UCSD-AML1 (cell line): Measurements from ENCODE around the gene GATD1.

Experiments used
- DNase-seq: peaks from one replicate; lab custom pipeline; 2025; ENCODE audit not compliant: unreplicated experiment; lab: John Stamatoyannopoulos, UW

The GATD1 gene

DNA sequence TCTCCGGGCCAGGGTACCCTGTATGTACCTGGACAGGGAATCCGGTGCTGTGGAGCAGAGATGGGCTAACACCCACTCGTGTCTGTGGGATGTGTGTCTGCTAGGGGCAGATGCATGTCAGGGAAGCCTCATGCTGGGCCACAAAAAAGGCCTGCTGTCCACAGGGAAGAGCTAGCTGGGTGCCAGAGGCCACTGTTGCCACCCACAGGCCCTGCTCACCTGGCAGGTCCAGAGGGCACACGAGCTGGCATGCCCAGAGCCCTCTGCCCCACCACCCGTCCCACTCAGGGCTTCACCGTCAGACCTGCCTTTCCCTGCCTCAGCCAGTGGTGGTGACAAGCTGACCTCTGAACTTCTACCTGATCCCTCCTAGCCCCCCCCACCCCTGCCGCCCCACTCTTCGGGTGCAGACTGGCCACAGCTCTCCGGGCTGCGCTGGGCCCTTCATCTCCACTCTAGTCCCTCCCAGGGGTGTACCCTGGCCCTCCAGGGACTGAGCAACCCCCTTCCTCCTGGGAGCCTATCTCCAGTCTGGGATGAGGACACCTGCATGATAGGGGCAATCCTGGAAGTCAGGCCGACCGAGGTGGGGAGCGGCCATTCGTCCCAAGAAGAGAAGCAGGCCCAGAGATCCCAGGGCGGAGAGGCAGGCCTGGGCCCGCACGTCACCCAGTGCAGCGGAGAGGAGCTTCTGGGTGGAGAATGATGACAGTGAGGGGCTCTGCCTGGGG, 19.4 kb upstream of the GATD1 start:
- no peak for DNase-seq

GRCh38 chr11:795634-796564, 18.6 kb upstream of the GATD1 start:
- DNase-seq: peak; percentile 79

DNA sequence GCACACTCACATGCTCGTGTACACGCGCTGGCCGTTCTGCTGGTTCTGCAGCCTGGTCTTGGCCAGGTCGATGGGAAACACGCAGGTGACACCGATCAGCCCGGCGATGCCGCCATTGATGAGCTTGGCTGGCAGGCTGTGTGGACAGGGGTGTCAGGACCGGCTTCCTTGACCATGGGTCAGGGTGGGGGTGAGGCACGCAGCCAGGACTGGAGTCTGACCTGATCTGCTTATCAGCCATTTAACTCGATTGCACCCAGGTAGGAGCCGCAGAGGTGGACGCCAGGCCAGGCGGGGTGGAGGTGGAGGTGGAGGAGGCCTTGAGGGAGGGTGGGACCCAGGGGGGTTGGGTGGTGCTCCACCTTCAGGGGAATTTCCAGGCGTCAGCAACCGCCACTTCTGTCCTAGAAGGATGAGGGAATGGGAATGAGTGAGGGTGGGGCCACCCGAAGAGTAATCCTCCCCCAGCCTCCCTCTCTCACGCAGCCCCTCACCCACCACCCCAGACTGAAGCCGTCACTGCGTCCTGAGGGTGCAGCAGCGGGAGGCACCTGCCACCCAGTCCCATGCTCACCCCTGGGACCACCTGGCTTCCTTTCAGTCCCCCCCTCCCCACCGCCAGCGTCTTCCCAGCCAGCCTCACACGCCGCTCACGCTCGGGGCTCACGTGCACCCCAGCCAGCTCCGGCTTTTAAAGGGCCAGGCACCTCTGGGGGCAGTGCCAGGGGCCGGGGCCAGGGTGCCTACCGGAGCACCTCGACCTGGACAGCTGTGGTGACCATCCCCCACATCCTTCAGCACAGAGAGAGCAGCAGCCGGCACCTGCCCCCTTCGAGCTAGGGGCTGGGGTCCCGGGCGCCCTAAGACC, 17.7 kb upstream of the GATD1 start:
- no peak for DNase-seq

- no peak for DNase-seq
These were observed 16.9 kb upstream of the GATD1 start for GRCh38 chr11:794013-794765.

DNA sequence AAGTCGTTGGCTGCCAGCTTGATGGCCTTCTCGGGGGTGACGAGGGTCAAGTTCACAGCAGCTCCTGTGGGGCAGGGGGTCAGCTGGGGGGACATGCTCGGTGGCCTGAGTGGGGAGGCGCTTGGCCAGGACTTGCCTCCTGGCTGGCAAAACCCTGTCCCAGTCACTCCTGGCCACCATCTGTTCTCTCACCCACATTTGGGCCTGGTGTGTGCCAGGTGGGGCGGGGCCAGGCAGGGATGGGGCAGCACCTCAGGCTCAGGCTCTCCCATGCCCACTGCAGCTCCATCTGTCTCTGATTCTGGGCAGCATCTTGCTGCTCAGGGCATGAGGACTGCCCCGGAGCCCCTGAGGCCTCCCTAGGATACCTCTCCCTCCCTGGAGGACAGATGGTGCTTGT, 16.3 kb upstream of the GATD1 start:
- DNase-seq: no peak

- no peak for DNase-seq
These were observed 15.6 kb upstream of the GATD1 start for GRCh38 chr11:792873-793272.

GRCh38 chr11:792535-792821, 15.2 kb upstream of the GATD1 start:
- DNase-seq: no peak

DNA sequence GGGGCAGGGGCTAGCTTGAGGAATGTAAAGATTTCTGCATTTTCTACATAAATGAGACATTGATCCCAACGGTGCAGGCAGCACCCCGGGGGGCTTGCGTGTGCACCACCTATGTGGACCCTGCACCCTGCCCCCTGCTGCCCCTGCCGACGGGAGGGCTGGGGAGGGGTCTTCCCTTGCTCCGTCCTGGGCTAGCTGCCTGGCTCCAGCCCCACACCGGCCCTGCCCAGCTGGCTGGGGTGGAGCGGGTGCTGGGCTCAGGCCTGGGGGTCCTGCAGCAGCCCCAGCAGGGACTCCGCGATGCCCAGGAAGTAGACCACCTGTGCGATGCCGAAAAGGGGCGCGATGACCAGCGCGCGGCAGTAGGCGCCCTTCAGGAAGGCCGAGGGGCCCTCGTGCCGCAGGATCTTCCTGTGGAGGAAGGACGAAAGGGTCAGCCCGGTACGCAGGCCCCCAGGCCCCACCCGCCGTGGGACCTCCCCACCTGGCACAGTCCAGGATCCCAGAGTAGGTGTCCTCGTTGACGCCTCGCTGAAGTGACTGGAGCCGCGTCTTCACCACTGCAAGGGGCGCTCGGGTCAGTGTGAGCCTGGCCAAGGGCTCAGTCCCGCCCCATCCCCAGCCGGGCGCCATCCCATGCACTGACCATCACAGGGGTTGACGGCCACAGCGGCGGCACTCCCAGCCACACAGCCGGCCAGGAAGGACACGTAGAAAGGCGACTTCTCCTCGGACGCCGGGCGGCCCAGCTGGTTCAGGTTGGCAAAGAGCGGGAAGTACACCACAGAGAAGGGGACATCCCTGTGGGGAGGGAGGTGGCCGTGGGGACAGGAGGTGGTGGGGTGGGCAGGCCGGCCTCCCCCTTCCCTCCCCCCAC, 14.6 kb upstream of the GATD1 start:
- no peak for DNase-seq

DNA sequence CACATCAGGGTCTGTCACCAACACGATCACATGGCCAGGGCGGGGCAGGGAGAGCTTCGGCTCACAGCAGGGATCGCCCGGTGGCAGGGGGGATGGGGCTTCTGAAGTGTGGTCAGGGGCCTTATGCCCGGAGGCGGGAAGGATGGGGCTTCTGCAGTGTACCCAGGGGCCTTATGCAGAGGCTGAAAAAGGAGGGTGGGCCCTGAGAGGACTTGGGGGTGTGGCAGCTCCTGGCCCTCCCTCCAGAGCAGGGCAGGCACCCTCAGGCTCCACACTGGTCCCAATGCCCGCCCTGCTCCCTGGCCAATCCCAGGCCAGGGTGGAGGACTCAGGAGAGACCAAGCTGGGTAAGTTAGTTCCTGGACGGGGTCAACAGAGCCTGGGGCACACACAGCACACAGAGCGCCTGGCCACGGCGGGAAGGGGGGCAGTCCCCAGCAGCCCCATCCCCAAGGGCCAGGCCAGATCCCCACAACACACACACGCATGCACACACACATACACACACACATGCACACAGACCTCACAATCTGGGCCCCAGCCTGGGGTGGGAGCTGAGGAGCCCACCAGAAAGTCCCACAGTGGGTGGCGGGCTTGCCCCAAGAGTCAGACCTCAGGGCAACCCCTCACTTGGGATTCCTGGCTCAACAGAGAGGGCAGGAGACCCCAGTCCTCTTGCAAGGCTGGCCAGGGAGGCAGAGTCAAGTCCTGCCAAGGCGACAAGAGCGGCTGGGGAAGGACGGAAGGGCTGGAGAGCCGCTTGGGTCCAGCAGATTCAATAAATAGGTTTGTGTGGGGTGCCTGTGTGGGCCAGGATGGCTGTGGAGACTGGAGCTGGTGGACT, 13.7 kb upstream of the GATD1 start:
- no peak for DNase-seq

DNA sequence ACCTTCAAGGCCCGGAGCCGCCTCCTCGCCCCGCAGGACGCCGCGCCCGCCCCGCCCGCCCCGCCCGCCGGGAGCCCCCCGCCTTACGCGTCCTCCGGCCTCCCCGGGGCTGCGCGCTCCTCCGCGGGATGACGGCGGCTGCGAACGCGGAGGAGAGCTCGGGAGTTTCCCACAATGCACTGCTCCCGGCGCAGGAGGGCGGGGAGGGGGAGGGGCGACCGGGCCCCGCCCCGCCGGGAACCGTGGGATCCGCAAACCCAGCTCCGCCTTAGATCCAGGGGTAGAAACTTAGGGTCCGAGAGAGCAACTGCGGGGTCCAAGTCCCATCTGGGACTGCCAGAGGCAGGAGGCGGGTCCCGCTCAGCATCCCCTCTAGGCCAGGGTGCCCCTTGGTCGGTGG, 12.7 kb upstream of the GATD1 start, which contains the start of gene CEND1:
CEND1 (minus strand) TSS at position 148 of the 400 bp plus-strand sequence. CDS start 1,514 bp downstream, outside the sequence.
- no peak for DNase-seq

GRCh38 chr11:788953-789940, 12.0 kb upstream of the GATD1 start:
- DNase-seq: no peak

DNA sequence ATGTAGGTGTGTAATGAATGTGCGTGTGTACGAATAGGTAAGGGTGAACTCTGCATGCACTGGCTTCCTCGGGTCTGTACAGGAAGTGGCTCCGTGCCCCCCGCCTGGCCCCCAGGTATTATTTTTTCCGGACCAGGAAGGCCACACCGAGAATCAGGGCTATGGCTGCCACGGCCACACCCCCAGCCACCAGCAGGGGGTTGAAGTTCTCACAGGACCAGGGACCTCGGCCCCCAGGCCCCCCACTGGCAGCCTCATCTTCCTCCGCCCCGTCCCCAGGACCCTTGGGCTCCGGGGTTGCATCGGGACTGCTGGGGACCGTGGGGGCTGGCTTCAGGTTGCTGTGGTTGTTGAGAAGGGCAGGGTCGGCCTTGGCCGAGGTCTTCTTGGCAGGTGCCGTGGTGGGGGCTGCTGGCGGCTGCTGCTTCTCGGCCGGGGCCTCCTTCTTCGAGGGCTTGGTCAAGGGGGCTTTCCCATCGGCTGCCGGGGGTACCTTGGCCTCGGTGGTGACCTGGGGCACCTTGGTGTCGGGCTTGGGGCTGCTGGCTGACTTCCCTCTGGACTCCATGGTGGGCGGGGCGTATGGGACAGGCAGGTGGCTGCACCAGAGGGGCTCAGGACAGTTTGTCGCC, 10.8 kb upstream of the GATD1 start:
- no peak for DNase-seq

DNA sequence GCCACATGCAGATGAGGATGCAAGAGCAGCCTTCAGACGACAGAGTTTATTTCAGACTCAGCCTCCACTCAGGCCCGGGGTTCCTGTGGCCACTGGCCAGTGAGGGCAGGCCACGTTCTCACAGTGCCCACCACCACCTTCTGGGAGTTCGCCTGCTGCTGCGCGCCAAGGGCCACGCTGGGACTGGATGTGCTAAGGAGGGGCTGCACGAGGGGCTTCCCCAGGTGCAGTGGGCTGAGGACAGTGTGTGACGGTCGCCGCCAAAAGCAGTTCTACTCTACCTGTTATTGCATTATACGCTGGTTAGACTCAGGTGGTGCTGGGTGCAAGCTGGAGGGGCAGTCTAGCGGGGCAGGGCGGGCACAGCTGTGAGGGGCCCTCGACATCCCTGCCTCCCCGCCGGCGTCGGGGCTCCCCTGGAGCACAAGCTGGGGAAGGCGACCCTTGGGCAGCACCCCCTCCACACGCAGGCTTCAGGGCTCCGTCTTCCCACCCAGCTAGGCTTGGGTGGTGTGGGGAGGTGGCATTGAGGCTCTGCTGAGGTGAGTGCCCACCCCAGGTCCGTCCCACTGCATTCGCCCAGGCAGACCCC, 9.9 kb upstream of the GATD1 start:
- DNase-seq: no peak

GRCh38 chr11:786235-787083, 9.2 kb upstream of the GATD1 start:
- DNase-seq: no peak

DNA sequence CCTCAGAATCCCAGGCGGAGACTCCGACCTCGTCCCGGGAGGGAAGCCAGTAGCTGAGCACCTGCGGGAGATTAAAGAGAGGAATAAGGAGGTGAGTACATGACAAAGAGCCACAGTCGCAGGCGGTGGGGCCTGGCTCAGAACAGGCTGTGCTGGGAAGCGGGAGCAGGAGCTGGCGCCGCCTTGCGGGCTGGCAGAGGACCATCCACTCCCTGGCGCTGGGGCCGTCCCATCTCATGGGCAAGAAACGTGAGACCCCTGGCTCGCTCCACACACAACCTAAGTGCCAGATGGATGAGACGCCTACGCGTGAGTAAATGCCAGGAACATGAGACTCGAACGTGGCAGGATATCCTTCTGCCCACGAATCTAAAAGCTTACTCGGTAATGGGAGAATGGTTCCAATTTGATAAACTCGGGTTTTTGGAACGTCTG, 6.3 kb upstream of the GATD1 start:
- DNase-seq: no peak
